Ectodermal cell (in vitro differentiated cells): ENCODE data around the gene CTNNBL1.
"Not testable (repeated sequence)": the region's sequence is repeated elsewhere in the genome, so short reads cannot be mapped to it uniquely, and the experiment has no call there.

ENCODE experiments used
- H3K27ac ChIP-seq: 2 replicates; pipeline ENCODE4 v1.7.0; 2013; ENCODE audit warnings: mild to moderate bottlenecking, low read depth, low read length; ENCODE audit not compliant: insufficient read depth, poor library complexity, severe bottlenecking
- H3K27me3 ChIP-seq: 2 replicates; pipeline ENCODE4 v1.7.0; 2013; ENCODE audit warnings: mild to moderate bottlenecking, low read length; ENCODE audit not compliant: insufficient read depth, control insufficient read depth, poor library complexity, severe bottlenecking
- H3K36me3 ChIP-seq: one replicate; pipeline ENCODE4 v1.7.0; 2013; ENCODE audit warnings: low read length; ENCODE audit not compliant: control insufficient read depth, insufficient read depth
- H3K4me1 ChIP-seq: one replicate; pipeline ENCODE4 v1.7.0; 2013; ENCODE audit warnings: low read length; ENCODE audit not compliant: control insufficient read depth, insufficient read depth
- H3K4me3 ChIP-seq: 2 replicates; pipeline ENCODE4 v1.7.0; 2013; ENCODE audit warnings: low read depth, low read length, control low read depth; ENCODE audit not compliant: insufficient read depth
- H3K9me3 ChIP-seq: 2 replicates; pipeline ENCODE4 v1.7.0; 2013; ENCODE audit warnings: mild to moderate bottlenecking, low read length, moderate library complexity; ENCODE audit not compliant: control insufficient read depth
- WGBS, 2 experiments: methylation state at CpG; one replicate each; pipeline ENCODE4 v1.1.7; 2013; ENCODE audit warnings: missing lambda C conversion rate in 2 of 2; 5-methylcytosine and 5-hydroxymethylcytosine counted together

The CTNNBL1 gene

DNA sequence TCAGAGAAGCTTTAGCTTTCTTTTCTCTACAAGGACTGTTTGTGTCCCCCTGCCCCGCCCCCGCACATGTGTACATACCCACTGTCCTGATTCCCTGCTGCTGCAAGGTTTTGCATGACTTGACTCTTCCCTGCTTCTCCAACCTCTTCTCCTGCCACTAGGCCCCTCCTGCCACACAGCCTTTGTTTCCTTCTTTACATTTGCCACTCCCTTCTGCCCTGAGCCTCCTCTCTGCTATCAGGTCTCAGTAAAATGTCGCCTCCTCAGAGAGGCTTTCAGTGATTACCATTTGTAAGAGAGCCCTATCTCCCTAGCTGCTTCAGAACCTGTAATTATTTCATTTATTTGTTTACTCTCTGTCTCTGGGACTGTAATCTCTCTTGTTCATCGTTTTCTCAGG is 152.7 kb downstream of the CTNNBL1 start:
- H3K9me3 ChIP-seq: no peaks in the 10 kb centered on the region
- H3K36me3 ChIP-seq: no peaks in the 10 kb centered on the region
- no peak overlapping the region for H3K4me3 ChIP-seq
- H3K4me1 ChIP-seq: peaks cover 44% of the 10 kb centered on the region
- H3K27ac ChIP-seq: peak overlapping the region; percentile 3
- H3K27me3 ChIP-seq: no peaks in the 10 kb centered on the region
- 19 to 24% methylated on average over 4 of the region's 4 CpGs for WGBS, 2 experiments

GRCh38 chr20:37848706-37849105 is 154.9 kb downstream of the CTNNBL1 start:
- H3K27me3 ChIP-seq: no peaks in the 10 kb centered on the region
- 83 to 87% methylated on average over 5 of the region's 5 CpGs for WGBS, 2 experiments
- H3K4me1 ChIP-seq: peaks cover 28% of the 10 kb centered on the region
- no peak overlapping the region for H3K4me3 ChIP-seq
- H3K27ac ChIP-seq: no peak overlapping the region
- no peaks in the 10 kb centered on the region for H3K9me3 ChIP-seq
- H3K36me3 ChIP-seq: no peaks in the 10 kb centered on the region

GRCh38 chr20:37849156-37849555 is 155.3 kb downstream of the CTNNBL1 start:
- H3K27ac ChIP-seq: no peak overlapping the region

DNA sequence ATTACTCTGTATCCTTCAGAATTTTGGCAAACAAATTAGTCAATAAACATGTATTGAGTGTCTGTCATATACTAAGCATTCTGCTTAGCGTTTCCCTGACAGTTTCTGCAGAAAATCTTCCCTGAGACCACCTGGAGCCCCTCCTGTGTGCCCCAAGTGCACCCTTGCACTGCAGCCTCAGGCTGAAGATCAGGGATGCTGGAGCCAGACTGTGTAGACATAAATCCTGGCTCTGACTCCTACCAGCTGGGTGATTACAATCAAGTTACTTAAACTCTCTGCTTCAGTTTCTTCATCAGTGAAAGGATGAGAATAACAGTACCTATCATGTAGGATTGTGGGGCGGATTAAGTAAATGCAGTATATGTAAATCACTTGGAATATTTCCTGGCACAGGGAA is 155.7 kb downstream of the CTNNBL1 start:
- WGBS, 2 experiments: 90 to 91% methylated on average over 2 of the region's 2 CpGs
- Histone ChIP-seq H3K9me3 (no peaks in the 10 kb centered on the region), H3K4me1 (peaks cover 28% of the 10 kb centered on the region), H3K27me3 (no peaks in the 10 kb centered on the region), H3K36me3 (no peaks in the 10 kb centered on the region), H3K27ac (no peak overlapping the region), H3K4me3 (no peak overlapping the region)

More at GRCh38 chr20:37849156-37849555, 155.3 kb downstream of the CTNNBL1 start:
- WGBS, 2 experiments: 94 to 95% methylated on average over 9 of the region's 9 CpGs
- no peaks in the 10 kb centered on the region for H3K36me3 ChIP-seq
- H3K9me3 ChIP-seq: no peaks in the 10 kb centered on the region
- H3K27me3 ChIP-seq: no peaks in the 10 kb centered on the region
- H3K4me3 ChIP-seq: no peak overlapping the region
- H3K4me1 ChIP-seq: peaks cover 28% of the 10 kb centered on the region

DNA sequence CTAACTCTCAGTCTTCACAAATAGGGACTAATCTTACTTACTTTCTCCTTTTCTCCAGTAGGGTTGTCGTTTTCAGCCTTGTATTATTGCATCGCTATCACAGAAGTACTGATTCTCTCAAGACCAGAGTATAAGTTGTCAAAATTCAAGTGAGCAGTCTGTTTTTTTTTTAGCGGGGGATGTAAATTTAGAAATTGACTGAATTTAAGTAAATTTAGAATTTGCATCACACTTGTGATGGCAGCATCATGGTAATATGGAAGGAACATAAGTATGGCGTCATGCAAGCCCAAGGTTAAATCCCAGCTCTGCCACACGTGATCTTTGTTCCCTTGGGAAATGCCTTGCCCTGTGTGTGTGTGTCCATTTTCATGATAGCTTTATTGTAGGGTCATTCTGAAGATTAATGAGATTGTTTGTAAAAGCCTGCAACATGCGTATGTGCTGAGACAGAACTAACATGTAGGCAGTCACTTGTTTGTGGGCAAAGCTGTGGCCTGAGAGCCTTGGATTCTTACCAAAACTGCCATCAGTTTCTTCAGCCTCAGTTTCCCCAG is 156.3 kb downstream of the CTNNBL1 start:
- H3K4me1 ChIP-seq: peaks cover 26% of the 10 kb centered on the region
- H3K27ac ChIP-seq: no peak overlapping the region
- WGBS, 2 experiments: 95 to 96% methylated on average over 6 of the region's 6 CpGs
- no peak overlapping the region for H3K4me3 ChIP-seq
- H3K36me3 ChIP-seq: no peaks in the 10 kb centered on the region
- no peaks in the 10 kb centered on the region for H3K9me3 ChIP-seq
- H3K27me3 ChIP-seq: no peaks in the 10 kb centered on the region

DNA sequence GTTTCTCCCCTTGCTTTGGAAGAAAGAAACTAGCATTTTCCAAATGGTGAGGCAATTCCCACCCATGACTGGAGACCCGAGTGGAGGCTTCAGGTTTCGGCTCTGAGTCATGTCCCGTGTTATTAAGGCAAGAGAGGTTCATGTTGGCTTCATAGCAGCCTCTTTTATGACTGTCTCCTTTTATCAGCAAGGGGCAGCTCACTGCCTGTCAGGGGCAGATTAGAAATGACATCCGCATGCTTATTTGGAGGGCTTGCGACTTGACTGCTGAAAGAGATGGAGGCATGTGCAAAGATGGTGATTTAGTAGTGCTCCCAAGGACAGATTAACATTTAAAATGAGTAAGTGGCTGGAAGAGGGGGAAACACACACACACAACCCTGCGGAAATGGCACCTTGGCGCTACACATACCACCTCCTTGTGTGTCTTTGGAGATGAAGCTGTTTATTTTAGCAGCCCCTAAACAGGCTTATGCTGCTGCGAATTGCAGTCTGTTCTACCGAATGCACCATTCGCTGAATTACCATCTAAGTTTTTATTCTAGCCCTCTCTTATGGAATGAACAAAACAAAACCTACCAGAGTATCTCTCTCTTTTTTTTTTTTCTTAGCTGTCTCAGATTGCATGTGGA is 157.0 kb downstream of the CTNNBL1 start:
- Histone ChIP-seq H3K27me3 (no peaks in the 10 kb centered on the region), H3K9me3 (no peaks in the 10 kb centered on the region), H3K4me1 (peaks cover 20% of the 10 kb centered on the region), H3K36me3 (no peaks in the 10 kb centered on the region), H3K4me3 (no peak overlapping the region), H3K27ac (no peak overlapping the region)
- 85 to 87% methylated on average over 10 of the region's 10 CpGs for WGBS, 2 experiments

DNA sequence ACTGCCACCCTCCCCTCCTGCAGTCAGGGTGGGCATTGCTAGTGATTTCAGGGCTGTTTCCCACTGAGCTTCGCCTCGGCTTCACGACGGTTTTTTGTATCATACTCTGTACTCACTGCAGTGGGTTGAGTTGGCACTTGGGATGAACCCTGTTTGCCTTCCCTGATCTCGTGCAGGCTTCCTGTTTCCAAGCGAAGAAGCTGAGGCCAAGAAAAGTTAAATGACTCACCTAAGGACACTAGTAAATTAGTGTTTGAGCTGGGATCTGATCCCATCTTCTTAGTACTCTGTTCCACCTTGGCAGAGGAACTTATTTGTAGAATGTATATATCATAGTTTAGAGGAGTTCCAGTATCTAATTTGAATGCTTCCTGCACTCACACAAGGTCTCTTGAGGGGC is 158.8 kb downstream of the CTNNBL1 start:
- 93 to 94% methylated on average over 6 of the region's 6 CpGs for WGBS, 2 experiments
- Histone ChIP-seq H3K4me1 (peaks cover 5% of the 10 kb centered on the region), H3K27me3 (no peaks in the 10 kb centered on the region), H3K9me3 (no peaks in the 10 kb centered on the region), H3K4me3 (no peak overlapping the region), H3K36me3 (no peaks in the 10 kb centered on the region), H3K27ac (no peak overlapping the region)

DNA sequence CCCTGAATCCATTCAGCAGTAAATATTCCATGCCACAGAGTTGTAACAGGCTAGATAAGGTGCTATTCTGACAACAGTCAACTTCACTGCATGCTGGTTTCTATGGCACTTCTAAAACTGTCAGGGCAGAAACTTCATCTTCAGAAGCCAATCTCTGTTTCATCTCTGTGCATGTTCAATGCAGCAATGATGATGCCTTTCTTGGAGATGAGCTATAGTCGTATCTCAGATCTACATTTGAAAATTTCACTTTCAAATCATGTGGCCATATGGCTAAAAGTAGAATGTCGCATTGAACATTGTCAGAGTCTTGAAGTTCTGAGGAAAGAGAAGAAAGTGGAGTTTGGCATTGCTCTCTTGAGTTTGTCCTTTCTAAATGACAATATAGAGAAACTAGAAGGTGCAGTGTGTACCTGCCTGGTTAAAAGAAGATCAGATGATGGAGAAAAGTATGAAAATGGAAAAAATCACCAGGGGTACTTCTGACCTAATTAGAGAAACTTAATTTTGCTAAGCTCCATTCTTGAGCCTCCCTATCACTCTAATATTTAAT is 160.1 kb downstream of the CTNNBL1 start:
- H3K36me3 ChIP-seq: no peaks in the 10 kb centered on the region
- H3K4me3 ChIP-seq: no peak overlapping the region
- H3K27ac ChIP-seq: no peak overlapping the region
- no peaks in the 10 kb centered on the region for H3K9me3 ChIP-seq
- H3K4me1 ChIP-seq: peaks cover 3% of the 10 kb centered on the region
- WGBS, 2 experiments: 97 to 100% methylated on average over 2 of the region's 2 CpGs
- H3K27me3 ChIP-seq: no peaks in the 10 kb centered on the region

DNA sequence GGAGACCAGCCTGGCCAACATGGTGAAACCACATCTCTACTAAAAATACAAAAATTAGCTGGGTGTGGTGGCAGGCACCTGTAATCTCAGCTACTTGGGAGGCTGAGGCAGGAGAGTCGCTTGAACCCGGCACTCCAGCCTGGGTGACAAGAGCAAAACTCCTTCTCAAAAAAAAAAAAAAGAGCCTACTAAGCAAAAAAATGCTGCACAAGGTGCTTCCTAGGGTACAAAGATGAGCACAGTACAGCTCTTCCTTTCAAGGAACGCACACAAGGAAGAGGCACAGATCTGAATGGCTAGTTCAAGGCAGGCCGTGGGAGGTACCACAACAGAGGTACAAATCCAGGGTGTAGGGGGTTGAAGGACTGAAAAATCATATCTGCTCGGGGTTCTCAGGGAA is 162.2 kb downstream of the CTNNBL1 start:
- not testable (repeated sequence) for H3K4me1 ChIP-seq, H3K27ac ChIP-seq, H3K36me3 ChIP-seq, H3K9me3 ChIP-seq, H3K4me3 ChIP-seq, H3K27me3 ChIP-seq
- 93 to 96% methylated on average over 5 of the region's 5 CpGs for WGBS, 2 experiments

GRCh38 chr20:37856932-37857660 is 163.3 kb downstream of the CTNNBL1 start:
- H3K4me1 ChIP-seq: peaks cover 3% of the 10 kb centered on the region
- H3K4me3 ChIP-seq: no peak overlapping the region
- peaks cover 10% of the 10 kb centered on the region for H3K36me3 ChIP-seq
- 88 to 90% methylated on average over 10 of the region's 10 CpGs for WGBS, 2 experiments
- H3K9me3 ChIP-seq: no peaks in the 10 kb centered on the region
- no peaks in the 10 kb centered on the region for H3K27me3 ChIP-seq
- no peak overlapping the region for H3K27ac ChIP-seq
